ENCODE results near the gene ALK. TPM values are rescaled to one million over a fixed set of nuclear protein-coding genes. Genes with fewer than 3 reads are reported as not detected.

Gene ALK
- total RNA-seq, 1 experiment from 2014 or later, result 14.7 TPM

- ChIA-PET POLR2A (ENCODE audit: low non-redundant PET) (no interaction called here), CTCF (no interaction called here)
- no TSS peak for BruUV-seq (replicated peaks)
- Histone ChIP-seq H3K9me3 (ENCODE audit: low read depth, low read length, poor library complexity, severe bottlenecking) (no peaks in the 10 kb centered on the region), H3K27ac (ENCODE audit: low read depth, low read length, poor library complexity, severe bottlenecking) (no peak overlapping the region), H3K4me1 (ENCODE audit: insufficient read depth, low read length, poor library complexity, severe bottlenecking) (no peaks in the 10 kb centered on the region), H3K4me3 (ENCODE audit: low read depth, low read length, poor library complexity, severe bottlenecking) (no peak overlapping the region), H3K36me3 (ENCODE audit: insufficient read depth, low read length, poor library complexity, severe bottlenecking) (no peaks in the 10 kb centered on the region), H3K27me3 (replicated peaks; ENCODE audit: insufficient read depth, low read depth, low read length, poor library complexity) (no peaks in the 10 kb centered on the region)
- no peak for DNase-seq (ENCODE audit: low spot score)
- intact Hi-C loops (cut with micrococcal nuclease; ENCODE audit: unreplicated experiment), result no loop called here
- TF ChIP-seq EZH2 (IDR thresholded peaks at IDR 0.05; ENCODE audit: borderline replicate concordance, low read depth, low read length, poor library complexity, severe bottlenecking) (no peak), CTCF (conservative IDR thresholded peaks at IDR 0.05; ENCODE audit: low read depth, low read length) (no peak)
These were observed 310.8 kb downstream of the ALK start for GRCh38 chr2:29610569-29610968.

GRCh38 chr2:29607038-29607420, 314.4 kb downstream of the ALK start:
- Histone ChIP-seq H3K9me3 (ENCODE audit: low read depth, low read length, poor library complexity, severe bottlenecking) (no peaks in the 10 kb centered on the region), H3K4me3 (ENCODE audit: low read depth, low read length, poor library complexity, severe bottlenecking) (no peak overlapping the region), H3K27ac (ENCODE audit: low read depth, low read length, poor library complexity, severe bottlenecking) (no peak overlapping the region), H3K27me3 (replicated peaks; ENCODE audit: insufficient read depth, low read depth, low read length, poor library complexity) (no peaks in the 10 kb centered on the region), H3K36me3 (ENCODE audit: insufficient read depth, low read length, poor library complexity, severe bottlenecking) (no peaks in the 10 kb centered on the region), H3K4me1 (ENCODE audit: insufficient read depth, low read length, poor library complexity, severe bottlenecking) (no peaks in the 10 kb centered on the region)
- no peak for DNase-seq (ENCODE audit: low spot score)
- ChIA-PET POLR2A (ENCODE audit: low non-redundant PET) (no interaction called here), CTCF (no interaction called here)
- no TSS peak for BruUV-seq (replicated peaks)
- no peak for TF ChIP-seq CTCF (conservative IDR thresholded peaks at IDR 0.05; ENCODE audit: low read depth, low read length)
- no peak for TF ChIP-seq EZH2 (IDR thresholded peaks at IDR 0.05; ENCODE audit: borderline replicate concordance, low read depth, low read length, poor library complexity, severe bottlenecking)
- intact Hi-C loops (cut with micrococcal nuclease; ENCODE audit: unreplicated experiment), result no loop called here

- no peak for TF ChIP-seq EZH2 (IDR thresholded peaks at IDR 0.05; ENCODE audit: borderline replicate concordance, low read depth, low read length, poor library complexity, severe bottlenecking)
- no peak for TF ChIP-seq CTCF (conservative IDR thresholded peaks at IDR 0.05; ENCODE audit: low read depth, low read length)
- DNase-seq (ENCODE audit: low spot score), result peak; percentile 22
- Histone ChIP-seq H3K27me3 (replicated peaks; ENCODE audit: insufficient read depth, low read depth, low read length, poor library complexity) (no peaks in the 10 kb centered on the region), H3K27ac (ENCODE audit: low read depth, low read length, poor library complexity, severe bottlenecking) (no peak overlapping the region), H3K36me3 (ENCODE audit: insufficient read depth, low read length, poor library complexity, severe bottlenecking) (no peaks in the 10 kb centered on the region), H3K4me1 (ENCODE audit: insufficient read depth, low read length, poor library complexity, severe bottlenecking) (no peaks in the 10 kb centered on the region), H3K9me3 (ENCODE audit: low read depth, low read length, poor library complexity, severe bottlenecking) (no peaks in the 10 kb centered on the region), H3K4me3 (ENCODE audit: low read depth, low read length, poor library complexity, severe bottlenecking) (no peak overlapping the region)
- intact Hi-C loops (cut with micrococcal nuclease; ENCODE audit: unreplicated experiment), result no loop called here
- no TSS peak for BruUV-seq (replicated peaks)
- ChIA-PET CTCF (no interaction called here), POLR2A (ENCODE audit: low non-redundant PET) (no interaction called here)
These were observed 315.0 kb downstream of the ALK start for GRCh38 chr2:29606104-29607037.

Measured in A673 (cell line).